Central memory CD8-positive, alpha-beta T cell (primary cell): Measurements from ENCODE around the gene TBC1D14.
A peak's percentile ranks its signal among the peaks of the same experiment; 100 is the strongest.

Experiments used
- ATAC-seq: fragments of 150-1000 bp; cut with Tn5 transposase; replicated peaks from 2 replicates; pipeline ENCODE4 v1.10.0; 2022; ENCODE audit warnings: mild to moderate bottlenecking, moderate FRiP score, moderate number of reproducible peaks; ENCODE audit not compliant: poor library complexity, severe bottlenecking; ENCODE audit errors: extremely low read depth
- DNase-seq, 2 donors: peaks; one replicate each; pipeline ENCODE4 v3.0.0; 2021; ENCODE audit warnings: low spot score in 2 of 2
- H3K27ac Mint-ChIP-seq: one replicate; pipeline ENCODE4 v1.8.0; 2022; ENCODE audit warnings: low read depth, mild to moderate bottlenecking, moderate library complexity, mixed read lengths
- H3K27me3 Mint-ChIP-seq: one replicate; pipeline ENCODE4 v1.8.0; 2022; ENCODE audit warnings: mixed read lengths
- H3K36me3 Mint-ChIP-seq: one replicate; pipeline ENCODE4 v1.8.0; 2022; ENCODE audit warnings: mild to moderate bottlenecking, moderate library complexity, mixed read lengths; ENCODE audit not compliant: insufficient read depth
- H3K4me1 Mint-ChIP-seq: one replicate; pipeline ENCODE4 v1.8.0; 2022; ENCODE audit warnings: mixed read lengths
- H3K4me3 Mint-ChIP-seq: one replicate; pipeline ENCODE4 v1.8.0; 2022; ENCODE audit warnings: mild to moderate bottlenecking, moderate library complexity, mixed read lengths
- H3K9me3 Mint-ChIP-seq: one replicate; pipeline ENCODE4 v1.8.0; 2022; ENCODE audit warnings: mixed read lengths

TBC1D14 gene

GRCh38 chr4:7049739-7050138, 140.1 kb downstream of the TBC1D14 start:
- DNase-seq: no peak
- peaks cover 55% of the 10 kb centered on the region for H3K4me1 Mint-ChIP-seq
- ATAC-seq: no peak
- no peaks in the 10 kb centered on the region for H3K9me3 Mint-ChIP-seq
- H3K27ac Mint-ChIP-seq: no peak overlapping the region
- H3K36me3 Mint-ChIP-seq: peaks cover 24% of the 10 kb centered on the region
- no peak overlapping the region for H3K4me3 Mint-ChIP-seq
- H3K27me3 Mint-ChIP-seq: no peaks in the 10 kb centered on the region

DNA sequence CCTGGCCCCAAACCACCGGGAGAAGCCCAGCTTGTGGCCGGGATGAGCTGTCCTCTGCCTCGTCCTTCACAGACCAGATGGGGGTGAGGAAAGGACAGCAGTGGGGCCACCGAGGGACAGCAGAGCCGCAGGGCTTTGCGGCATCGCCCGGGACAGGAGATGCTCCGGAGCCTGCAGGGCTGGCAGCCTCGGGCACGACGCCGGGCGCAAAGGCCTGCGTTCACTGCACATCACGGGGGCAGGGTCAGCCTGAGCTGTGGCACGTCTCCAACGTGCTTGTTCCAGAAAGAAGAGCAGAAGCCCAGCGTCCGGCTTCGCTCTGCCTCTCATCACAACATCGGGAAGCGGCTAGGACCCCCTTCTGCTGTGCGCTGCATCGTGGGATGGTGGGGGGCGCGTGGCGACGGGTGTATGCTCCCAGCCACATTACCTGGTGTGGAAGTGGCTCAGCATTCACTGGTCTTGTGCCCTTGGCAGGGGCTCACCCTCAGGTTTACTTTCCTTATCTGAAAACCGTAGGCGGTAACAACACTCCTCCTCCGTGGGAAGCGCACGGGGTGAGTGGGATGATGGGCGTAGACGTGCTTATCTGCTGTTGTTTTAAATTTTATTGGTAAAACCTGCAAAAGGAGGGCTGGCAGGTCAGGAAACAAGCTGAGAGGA, 141.0 kb downstream of the TBC1D14 start:
- no peak for ATAC-seq
- H3K27ac Mint-ChIP-seq: no peak overlapping the region
- no peak overlapping the region for H3K4me3 Mint-ChIP-seq
- no peaks in the 10 kb centered on the region for H3K9me3 Mint-ChIP-seq
- H3K36me3 Mint-ChIP-seq: peaks cover 19% of the 10 kb centered on the region
- DNase-seq: no peak
- peaks cover 46% of the 10 kb centered on the region for H3K4me1 Mint-ChIP-seq
- no peaks in the 10 kb centered on the region for H3K27me3 Mint-ChIP-seq

- Mint-ChIP-seq H3K4me1 (peaks cover 41% of the 10 kb centered on the region), H3K27me3 (no peaks in the 10 kb centered on the region), H3K27ac (no peak overlapping the region)
Observed at GRCh38 chr4:7051144-7051495, 141.5 kb downstream of the TBC1D14 start.

DNA sequence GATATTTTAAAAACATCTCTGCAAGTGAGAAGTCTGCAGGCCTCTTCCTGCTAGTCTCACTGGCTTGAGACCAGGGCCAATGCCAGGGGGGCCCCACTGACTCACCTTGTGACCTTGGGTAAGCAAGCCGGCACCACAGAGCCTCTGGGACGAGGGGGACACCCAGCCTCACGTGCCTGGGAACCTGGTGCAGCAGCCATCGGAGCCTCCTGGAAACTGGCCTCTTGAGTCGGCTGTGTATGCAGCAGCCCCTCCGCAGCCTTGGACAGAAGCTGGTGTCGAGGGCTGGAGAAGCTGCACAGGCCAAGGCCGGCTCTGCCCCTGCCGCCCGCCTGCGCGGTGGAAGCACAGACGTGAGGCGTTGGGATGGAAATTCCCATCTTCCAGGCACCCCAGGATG, 142.3 kb downstream of the TBC1D14 start:
- DNase-seq (no peak), ATAC-seq (no peak)
- H3K4me1 Mint-ChIP-seq: peaks cover 33% of the 10 kb centered on the region
- no peaks in the 10 kb centered on the region for H3K9me3 Mint-ChIP-seq
- H3K27me3 Mint-ChIP-seq: no peaks in the 10 kb centered on the region
- no peak overlapping the region for H3K4me3 Mint-ChIP-seq
- H3K27ac Mint-ChIP-seq: no peak overlapping the region
- H3K36me3 Mint-ChIP-seq: peaks cover 21% of the 10 kb centered on the region

More at GRCh38 chr4:7051144-7051495, 141.5 kb downstream of the TBC1D14 start:
- Mint-ChIP-seq H3K4me3 (no peak overlapping the region), H3K9me3 (no peaks in the 10 kb centered on the region), H3K36me3 (peaks cover 22% of the 10 kb centered on the region)
- ATAC-seq: no peak
- DNase-seq: no peak

GRCh38 chr4:7052313-7052712, 142.7 kb downstream of the TBC1D14 start:
- DNase-seq (no peak), ATAC-seq (no peak)
- no peaks in the 10 kb centered on the region for H3K9me3 Mint-ChIP-seq
- H3K4me1 Mint-ChIP-seq: peaks cover 29% of the 10 kb centered on the region
- no peak overlapping the region for H3K4me3 Mint-ChIP-seq
- H3K36me3 Mint-ChIP-seq: peaks cover 20% of the 10 kb centered on the region
- H3K27me3 Mint-ChIP-seq: no peaks in the 10 kb centered on the region
- H3K27ac Mint-ChIP-seq: no peak overlapping the region

DNA sequence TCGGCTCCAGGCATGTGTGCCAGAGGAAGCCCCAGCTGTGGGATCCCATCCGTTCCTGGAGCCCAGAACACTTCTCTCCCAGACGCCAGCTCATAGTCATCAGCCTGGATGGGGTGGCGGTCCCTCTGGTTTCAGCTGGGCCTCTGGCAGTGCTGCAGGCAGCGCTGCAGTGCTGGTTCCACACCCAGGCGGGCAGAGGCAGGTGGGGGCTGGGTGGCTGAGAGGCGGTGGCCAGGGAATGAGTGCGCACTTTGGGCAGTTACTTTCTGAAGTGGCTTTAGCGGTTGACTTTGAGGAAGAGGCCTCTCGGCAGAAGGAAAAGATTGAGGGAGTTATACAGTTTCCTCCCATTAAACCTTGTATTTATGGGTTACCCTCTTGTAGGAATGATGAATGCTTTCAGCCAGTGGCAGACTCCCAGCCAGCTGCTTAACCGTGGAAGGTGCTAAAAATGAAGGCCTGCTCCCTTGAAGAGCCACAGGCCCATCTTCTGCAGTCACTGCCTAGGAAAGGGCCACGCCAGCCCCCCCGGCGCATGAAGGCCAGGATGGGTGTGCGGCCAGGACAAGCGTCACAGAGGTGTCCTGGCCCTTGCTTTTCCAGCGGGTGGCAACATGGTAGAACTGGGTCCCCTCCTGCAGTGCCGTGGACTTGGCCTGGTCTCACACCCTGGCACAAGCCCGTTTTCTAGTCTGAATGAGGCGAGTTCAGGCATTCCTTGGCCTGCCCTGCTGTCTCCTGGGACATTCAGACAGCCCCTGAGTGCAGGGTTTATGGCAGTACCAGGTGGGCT, 143.5 kb downstream of the TBC1D14 start:
- no peak overlapping the region for H3K27ac Mint-ChIP-seq
- no peaks in the 10 kb centered on the region for H3K27me3 Mint-ChIP-seq
- no peak for DNase-seq

GRCh38 chr4:7054106-7054880, 144.7 kb downstream of the TBC1D14 start:
- no peaks in the 10 kb centered on the region for H3K9me3 Mint-ChIP-seq
- peaks cover 30% of the 10 kb centered on the region for H3K36me3 Mint-ChIP-seq
- ATAC-seq (no peak), DNase-seq (no peak)
- peak overlapping the region; percentile 29 for H3K27ac Mint-ChIP-seq
- no peak overlapping the region for H3K4me3 Mint-ChIP-seq
- H3K4me1 Mint-ChIP-seq: peaks cover 16% of the 10 kb centered on the region
- no peaks in the 10 kb centered on the region for H3K27me3 Mint-ChIP-seq

More for the DNA sequence above, 143.5 kb downstream of the TBC1D14 start:
- Mint-ChIP-seq H3K4me3 (no peak overlapping the region), H3K9me3 (no peaks in the 10 kb centered on the region), H3K4me1 (peaks cover 23% of the 10 kb centered on the region), H3K36me3 (peaks cover 24% of the 10 kb centered on the region)
- ATAC-seq: no peak

DNA sequence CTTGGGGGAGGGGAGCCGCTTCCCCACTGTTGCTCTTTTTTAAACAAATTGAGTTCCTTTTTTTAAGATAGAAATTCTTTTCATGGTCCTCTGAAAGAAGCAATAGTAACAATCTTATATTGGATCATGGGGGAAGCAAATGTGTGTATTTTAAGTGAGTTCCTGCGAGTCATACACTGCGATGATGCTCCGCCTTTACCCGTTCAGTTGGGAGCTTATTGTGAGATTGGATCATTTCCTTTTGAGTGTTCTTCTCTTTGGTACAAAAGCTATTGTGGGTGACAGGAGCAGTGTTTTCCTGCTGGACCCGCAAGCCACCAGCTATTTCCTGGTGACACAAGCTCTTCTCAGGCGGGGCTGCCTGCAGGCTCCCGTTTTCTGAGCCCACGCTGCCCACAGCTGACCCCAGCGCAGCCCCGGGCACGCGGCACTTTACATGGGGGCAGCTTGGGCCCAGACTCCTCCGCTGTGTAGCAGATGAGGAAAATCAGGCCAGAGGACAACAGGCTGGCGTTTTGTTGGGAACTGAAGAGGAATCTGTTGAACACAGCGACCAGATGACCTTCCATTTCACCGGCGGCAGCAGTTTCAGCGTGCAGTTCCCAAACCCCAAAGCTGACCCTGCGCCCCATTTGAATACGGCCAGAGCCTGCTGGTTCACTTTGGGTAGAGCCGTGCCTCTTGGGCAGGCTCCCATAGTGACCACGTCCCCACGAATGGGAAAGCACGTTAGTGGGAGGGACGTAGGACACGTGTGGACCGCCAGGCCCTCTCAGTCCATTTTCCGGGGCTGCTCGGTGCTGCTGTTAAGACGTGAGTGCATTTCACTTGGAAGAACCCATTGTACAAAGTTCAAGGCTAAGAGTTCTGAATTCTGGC, 145.7 kb downstream of the TBC1D14 start:
- Mint-ChIP-seq H3K27me3 (no peaks in the 10 kb centered on the region), H3K27ac (no peak overlapping the region), H3K4me3 (no peak overlapping the region), H3K4me1 (peaks cover 8% of the 10 kb centered on the region), H3K36me3 (peaks cover 37% of the 10 kb centered on the region), H3K9me3 (no peaks in the 10 kb centered on the region)
- ATAC-seq: no peak
- DNase-seq: no peak

DNA sequence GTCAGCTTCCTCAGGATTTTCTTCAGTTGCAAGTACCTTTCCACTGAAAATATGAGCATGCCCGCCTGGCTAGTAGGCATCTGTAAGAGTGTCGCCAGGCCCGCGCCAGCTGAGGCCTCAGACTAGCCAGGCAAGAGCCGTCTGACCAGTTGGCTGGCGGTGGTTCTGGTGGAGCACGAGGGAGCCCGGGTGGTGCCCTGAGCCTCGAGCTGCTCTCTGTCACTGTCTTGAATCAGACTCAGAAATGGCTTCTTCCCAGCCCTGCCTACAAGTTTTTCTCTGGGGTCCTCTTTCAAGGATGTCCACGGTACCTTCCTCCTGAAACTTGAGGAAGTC, 146.3 kb downstream of the TBC1D14 start:
- H3K36me3 Mint-ChIP-seq: peaks cover 43% of the 10 kb centered on the region
- no peaks in the 10 kb centered on the region for H3K9me3 Mint-ChIP-seq
- no peaks in the 10 kb centered on the region for H3K27me3 Mint-ChIP-seq
- ATAC-seq (no peak), DNase-seq (no peak)
- H3K4me1 Mint-ChIP-seq: peaks cover 8% of the 10 kb centered on the region
- no peak overlapping the region for H3K4me3 Mint-ChIP-seq
- no peak overlapping the region for H3K27ac Mint-ChIP-seq

GRCh38 chr4:7058792-7059191, 149.2 kb downstream of the TBC1D14 start:
- H3K36me3 Mint-ChIP-seq: peaks cover 65% of the 10 kb centered on the region
- ATAC-seq (no peak), DNase-seq (no peak)
- no peaks in the 10 kb centered on the region for H3K9me3 Mint-ChIP-seq
- H3K4me3 Mint-ChIP-seq: no peak overlapping the region
- H3K27ac Mint-ChIP-seq: no peak overlapping the region
- no peaks in the 10 kb centered on the region for H3K27me3 Mint-ChIP-seq
- peaks cover under 1% of the 10 kb centered on the region for H3K4me1 Mint-ChIP-seq

GRCh38 chr4:7059662-7060061, 150.0 kb downstream of the TBC1D14 start:
- Mint-ChIP-seq H3K4me3 (no peak overlapping the region), H3K27ac (no peak overlapping the region), H3K27me3 (no peaks in the 10 kb centered on the region), H3K9me3 (no peaks in the 10 kb centered on the region), H3K36me3 (peaks cover 60% of the 10 kb centered on the region), H3K4me1 (peaks cover 5% of the 10 kb centered on the region)
- no peak for ATAC-seq
- no peak for DNase-seq
